ENCODE measurements around the gene SGTB. TPM values are rescaled to one million over a fixed set of nuclear protein-coding genes. Genes with fewer than 3 reads are reported as not detected.

The SGTB gene
- polyA plus RNA-seq (ENCODE audit: low read depth in 6 of 6): 1 to 10 TPM; 1.9 to 4.3 (median 3.2) TPM

- Mint-ChIP-seq H3K27ac (peak within 1 kb of the TSS; percentile 29 to 93 (median 85)), H3K36me3 (no peaks in the 10 kb centered on the region), H3K9me3 (peaks cover 0 to 1% (median 0%) of the 10 kb centered on the region in 7 donors), H3K27me3 (no peaks in the 10 kb centered on the region), H3K4me1 (peaks cover 15 to 30% (median 15%) of the 10 kb centered on the region in 3 donors), H3K4me3 (peak within 1 kb of the TSS; percentile 86 to 99 (median 96))
- peak; percentile 81 for DNase-seq
- ATAC-seq (ENCODE audit: low read depth in 2 of 2): peak; percentile 92 to 93
Observed at GRCh38 chr5:65721720-65722574, at the start of gene SGTB, which contains the start of gene NLN. Gene SGTB, minus strand, starts transcription at chr5:65722109. Its CDS starts 1,302 bp downstream, at chr5:65720807. Gene NLN, plus strand, starts transcription at chr5:65722205. Its CDS starts 169 bp downstream, at chr5:65722374.

- peak overlapping the region in 1 of 6 donors; percentile 26 for H3K27ac Mint-ChIP-seq
- H3K4me1 Mint-ChIP-seq: no peaks in the 10 kb centered on the region
- ATAC-seq (ENCODE audit: low read depth in 2 of 2) (no peak), DNase-seq (no peak)
- H3K27me3 Mint-ChIP-seq: no peaks in the 10 kb centered on the region
- no peak overlapping the region for H3K4me3 Mint-ChIP-seq
- peaks cover 0 to 5% (median 3%) of the 10 kb centered on the region in 7 donors for H3K9me3 Mint-ChIP-seq
- H3K36me3 Mint-ChIP-seq: peaks cover 6 to 12% of the 10 kb centered on the region in 2 donors
Observed at GRCh38 chr5:65771266-65771665, 49.4 kb upstream of the SGTB start.

GRCh38 chr5:65769539-65769938 lies 47.6 kb upstream of the SGTB start:
- Mint-ChIP-seq H3K27me3 (no peaks in the 10 kb centered on the region), H3K4me3 (no peak overlapping the region), H3K27ac (no peak overlapping the region), H3K4me1 (no peaks in the 10 kb centered on the region), H3K9me3 (peaks cover 0 to 5% (median 3%) of the 10 kb centered on the region in 7 donors), H3K36me3 (peaks cover 6 to 12% of the 10 kb centered on the region in 2 donors)
- DNase-seq (no peak), ATAC-seq (ENCODE audit: low read depth in 2 of 2) (no peak)

GRCh38 chr5:65768723-65769346 lies 46.9 kb upstream of the SGTB start:
- Mint-ChIP-seq H3K4me3 (no peak overlapping the region), H3K27me3 (no peaks in the 10 kb centered on the region), H3K9me3 (peaks cover 0 to 5% (median 3%) of the 10 kb centered on the region in 7 donors), H3K36me3 (peaks cover 6 to 12% of the 10 kb centered on the region in 2 donors), H3K4me1 (no peaks in the 10 kb centered on the region), H3K27ac (no peak overlapping the region)
- ATAC-seq (ENCODE audit: low read depth in 2 of 2) (no peak), DNase-seq (no peak)

- Mint-ChIP-seq H3K9me3 (peaks cover 0 to 5% (median 3%) of the 10 kb centered on the region in 7 donors), H3K4me1 (no peaks in the 10 kb centered on the region), H3K27me3 (no peaks in the 10 kb centered on the region), H3K27ac (no peak overlapping the region), H3K36me3 (peaks cover 12 to 15% of the 10 kb centered on the region in 2 donors), H3K4me3 (no peak overlapping the region)
- no peak for DNase-seq
- ATAC-seq (ENCODE audit: low read depth in 2 of 2): no peak
Observed at GRCh38 chr5:65767565-65767964, 45.7 kb upstream of the SGTB start.

GRCh38 chr5:65766781-65767180 lies 44.9 kb upstream of the SGTB start:
- DNase-seq (no peak), ATAC-seq (ENCODE audit: low read depth in 2 of 2) (no peak)
- Mint-ChIP-seq H3K27me3 (no peaks in the 10 kb centered on the region), H3K9me3 (peaks cover 0 to 5% (median 3%) of the 10 kb centered on the region in 7 donors), H3K36me3 (peaks cover 12 to 15% of the 10 kb centered on the region in 2 donors), H3K27ac (no peak overlapping the region), H3K4me1 (no peaks in the 10 kb centered on the region), H3K4me3 (no peak overlapping the region)

- Mint-ChIP-seq H3K4me3 (no peak overlapping the region), H3K9me3 (peaks cover 0 to 5% (median 3%) of the 10 kb centered on the region in 7 donors), H3K4me1 (no peaks in the 10 kb centered on the region)
Observed at GRCh38 chr5:65766175-65766574, 44.3 kb upstream of the SGTB start.

GRCh38 chr5:65765582-65765981 lies 43.7 kb upstream of the SGTB start:
- ATAC-seq (ENCODE audit: low read depth in 2 of 2): no peak

More at GRCh38 chr5:65766175-65766574, 44.3 kb upstream of the SGTB start:
- H3K27me3 Mint-ChIP-seq: no peaks in the 10 kb centered on the region
- no peak overlapping the region for H3K27ac Mint-ChIP-seq
- ATAC-seq (ENCODE audit: low read depth in 2 of 2) (no peak), DNase-seq (no peak)
- H3K36me3 Mint-ChIP-seq: peaks cover 12 to 15% of the 10 kb centered on the region in 2 donors

GRCh38 chr5:65762234-65762633 lies 40.3 kb upstream of the SGTB start:
- Mint-ChIP-seq H3K27me3 (no peaks in the 10 kb centered on the region), H3K27ac (no peak overlapping the region), H3K9me3 (no peaks in the 10 kb centered on the region), H3K4me3 (no peak overlapping the region), H3K36me3 (peaks cover 2 to 9% of the 10 kb centered on the region in 2 donors), H3K4me1 (peaks cover 0 to 4% (median 3%) of the 10 kb centered on the region in 3 donors)
- no peak for DNase-seq
- ATAC-seq (ENCODE audit: low read depth in 2 of 2): no peak

More at GRCh38 chr5:65765582-65765981, 43.7 kb upstream of the SGTB start:
- no peak overlapping the region for H3K27ac Mint-ChIP-seq
- no peaks in the 10 kb centered on the region for H3K27me3 Mint-ChIP-seq
- H3K4me1 Mint-ChIP-seq: peaks cover 0 to 4% (median 3%) of the 10 kb centered on the region in 3 donors
- peaks cover 12 to 15% of the 10 kb centered on the region in 2 donors for H3K36me3 Mint-ChIP-seq
- H3K9me3 Mint-ChIP-seq: peaks cover 0 to 5% (median 3%) of the 10 kb centered on the region in 7 donors
- H3K4me3 Mint-ChIP-seq: no peak overlapping the region
- no peak for DNase-seq

GRCh38 chr5:65760504-65761275 lies 38.8 kb upstream of the SGTB start:
- Mint-ChIP-seq H3K27me3 (no peaks in the 10 kb centered on the region), H3K36me3 (peaks cover 0 to 9% of the 10 kb centered on the region in 2 donors), H3K9me3 (no peaks in the 10 kb centered on the region), H3K4me1 (peaks cover 0 to 4% (median 3%) of the 10 kb centered on the region in 3 donors), H3K27ac (peak overlapping the region in 1 of 6 donors; percentile 3), H3K4me3 (no peak overlapping the region)
- peak; percentile 1 for DNase-seq
- peak; percentile 67 to 70 for ATAC-seq (ENCODE audit: low read depth in 2 of 2)

GRCh38 chr5:65758546-65759144 lies 36.7 kb upstream of the SGTB start:
- Mint-ChIP-seq H3K4me1 (peaks cover 0 to 4% (median 3%) of the 10 kb centered on the region in 3 donors), H3K9me3 (no peaks in the 10 kb centered on the region), H3K27me3 (no peaks in the 10 kb centered on the region), H3K4me3 (no peak overlapping the region), H3K27ac (no peak overlapping the region), H3K36me3 (peaks cover 0 to 9% of the 10 kb centered on the region in 2 donors)
- DNase-seq: no peak
- no peak for ATAC-seq (ENCODE audit: low read depth in 2 of 2)

GRCh38 chr5:65753189-65753588 lies 31.3 kb upstream of the SGTB start:
- Mint-ChIP-seq H3K9me3 (peaks cover 0 to 5% (median 0%) of the 10 kb centered on the region in 7 donors), H3K27me3 (no peaks in the 10 kb centered on the region), H3K4me1 (no peaks in the 10 kb centered on the region), H3K27ac (peak overlapping the region in 1 of 6 donors; percentile 21), H3K36me3 (no peaks in the 10 kb centered on the region), H3K4me3 (no peak overlapping the region)
- DNase-seq: no peak
- ATAC-seq (ENCODE audit: low read depth in 2 of 2): no peak

GRCh38 chr5:65750938-65751337 lies 29.0 kb upstream of the SGTB start:
- Mint-ChIP-seq H3K27ac (no peak overlapping the region), H3K27me3 (no peaks in the 10 kb centered on the region)

More at GRCh38 chr5:65750938-65751337, 29.0 kb upstream of the SGTB start:
- DNase-seq: no peak
- H3K9me3 Mint-ChIP-seq: peaks cover 0 to 7% (median 0%) of the 10 kb centered on the region in 7 donors
- H3K4me3 Mint-ChIP-seq: no peak overlapping the region
- no peaks in the 10 kb centered on the region for H3K36me3 Mint-ChIP-seq
- ATAC-seq (ENCODE audit: low read depth in 2 of 2): no peak
- no peaks in the 10 kb centered on the region for H3K4me1 Mint-ChIP-seq
